ENCODE results near the gene C16orf87. TPM values are rescaled to one million over a fixed set of nuclear protein-coding genes. Genes with fewer than 3 reads are reported as not detected.

Gene C16orf87
- total and polyA plus RNA-seq, 9 of the 15 experiments (the other 6 are each of a cell fraction or from before 2014, with no cell fraction given): 7.8 to 16.7 (median 10.5) TPM

GRCh38 chr16:46858151-46858550, 27.2 kb upstream of the C16orf87 start:
- ChIA-PET POLR2A (no interaction called here), CTCF (ENCODE audit: low intra/inter-chr PET ratio) (interaction anchor here (1.3 kb wide), 1 partner anchor 51 kb away, joined by 3 read pairs; no protein-coding TSS in a partner anchor)
- Histone ChIP-seq H3K9ac (ENCODE audit: insufficient read depth in 1 of 2, low read depth in 2 of 2, low read length in 2 of 2) (no peak overlapping the region), H3K4me1 (replicated peaks in 1 of 2; ENCODE audit: control insufficient read depth in 2 of 2, insufficient read depth in 2 of 2, low read length in 2 of 2) (no peaks in the 10 kb centered on the region), H4K20me1 (replicated peaks; ENCODE audit: control insufficient read depth, insufficient read depth, low read length) (peaks cover 6% of the 10 kb centered on the region), H3K27me3 (ENCODE audit: control insufficient read depth in 2 of 2, insufficient read depth in 2 of 2, low read length in 2 of 2) (no peaks in the 10 kb centered on the region; a peak in 1 of 5 replicates), H2AFZ (ENCODE audit: low read depth, low read length) (no peak overlapping the region), H3K4me2 (ENCODE audit: insufficient read depth, low read length) (no peak overlapping the region), H3K4me3 (no peak overlapping the region), H3K9me1 (ENCODE audit: control insufficient read depth, insufficient read depth, low read length) (no peaks in the 10 kb centered on the region), H3K9me3 (replicated peaks; ENCODE audit: control insufficient read depth, insufficient read depth, low read depth, low read length) (no peaks in the 10 kb centered on the region), H3K36me3 (ENCODE audit: control insufficient read depth, insufficient read depth, low read length) (no peaks in the 10 kb centered on the region), H3K27ac (ENCODE audit: extremely low read depth, low read depth, low read length) (no peak overlapping the region), H3K79me2 (ENCODE audit: control insufficient read depth, insufficient read depth, low read length) (no peaks in the 10 kb centered on the region)
- in situ Hi-C loops (cut with MboI) (loop anchor here (5.0 kb wide), 1 partner anchor 74 kb away; no protein-coding TSS in a partner anchor), intact Hi-C loops (cut with micrococcal nuclease) (loop anchor here (10.0 kb wide), 1 partner anchor 1307 kb away; no protein-coding TSS in a partner anchor)
- no TSS peak for BruUV-seq (replicated peaks)
- WGBS (ENCODE audit: insufficient coverage, low coverage, missing lambda C conversion rate): 28% methylated on average over 6 of the region's 6 CpGs
- DNase-seq (ENCODE audit: extremely low read depth in 1 of 4, low spot score in 3 of 4): no peak
- no peak for FAIRE-seq
- ATAC-seq: no peak
- TF ChIP-seq, protein P1, sequence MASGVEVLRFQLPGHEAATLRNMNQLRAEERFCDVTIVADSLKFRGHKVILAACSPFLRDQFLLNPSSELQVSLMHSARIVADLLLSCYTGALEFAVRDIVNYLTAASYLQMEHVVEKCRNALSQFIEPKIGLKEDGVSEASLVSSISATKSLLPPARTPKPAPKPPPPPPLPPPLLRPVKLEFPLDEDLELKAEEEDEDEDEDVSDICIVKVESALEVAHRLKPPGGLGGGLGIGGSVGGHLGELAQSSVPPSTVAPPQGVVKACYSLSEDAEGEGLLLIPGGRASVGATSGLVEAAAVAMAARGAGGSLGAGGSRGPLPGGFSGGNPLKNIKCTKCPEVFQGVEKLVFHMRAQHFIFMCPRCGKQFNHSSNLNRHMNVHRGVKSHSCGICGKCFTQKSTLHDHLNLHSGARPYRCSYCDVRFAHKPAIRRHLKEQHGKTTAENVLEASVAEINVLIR (CRISPR knock-in tag; IDR thresholded peaks at IDR 0.05): no peak
- TF ChIP-seq CXXC5 (CRISPR knock-in tag; IDR thresholded peaks at IDR 0.05) (no peak), HSF4 (CRISPR knock-in tag; IDR thresholded peaks at IDR 0.05; ENCODE audit: borderline replicate concordance) (no peak), NFIX (CRISPR knock-in tag; IDR thresholded peaks at IDR 0.05; ENCODE audit: low read depth) (no peak), E4F1 (CRISPR knock-in tag; IDR thresholded peaks at IDR 0.05; ENCODE audit: borderline replicate concordance) (no peak), SRSF3 (IDR thresholded peaks at IDR 0.05; ENCODE audit: insufficient read depth, low read length) (no peak), ATF7 (IDR thresholded peaks at IDR 0.05) (no peak), RERE (CRISPR knock-in tag; IDR thresholded peaks at IDR 0.05; ENCODE audit: borderline replicate concordance) (no peak), MAFF (IDR thresholded peaks at IDR 0.05; ENCODE audit: low read length) (no peak)
